HCT116 (cell line): ENCODE measurements around the gene DAPK1. TPM values are rescaled to one million over a fixed set of nuclear protein-coding genes. Genes with fewer than 3 reads are reported as not detected.

Experiments used
- ATAC-seq: fragments of 200-7000 bp; cut with Tn5 transposase; 2 replicates; pipeline ENCODE4 v1.9.1; 2020; ENCODE audit warnings: mild to moderate bottlenecking, moderate library complexity
- BruUV-seq: library from RNA; stranded (reverse); fragments of 400-500 nt; replicated peaks from 2 replicates; lab custom pipeline; 2021; lab: Mats Ljungman, UMichigan
- CTCF ChIA-PET: fragments of 300-600 bp; sonication (Branson Sonifier 250); formaldehyde crosslinking; loops from one replicate; lab custom pipeline; 2021; ENCODE audit warnings: antibody characterized with exemption; lab: Charles Lee
- POLR2A ChIA-PET: fragments of 300-600, 350-600 bp; sonication (Branson Sonifier 250); formaldehyde crosslinking; loops from one replicate; lab custom pipeline; 2021; ENCODE audit warnings: antibody characterized with exemption; lab: Charles Lee
- RAD21 ChIA-PET, 2 experiments: fragments of 300-600 bp; sonication (Branson Sonifier 250); formaldehyde crosslinking; loops; one replicate each; lab custom pipeline; 2023; ENCODE audit warnings: low total read pairs in 2 of 2; ENCODE audit not compliant: uncharacterized antibody in 2 of 2, unreplicated experiment in 2 of 2, low non-redundant PET in 1 of 2; lab: Charles Lee
- DNase-seq: peaks from one replicate; pipeline ENCODE4 v3.0.0-alpha.2; 2010; ENCODE audit warnings: low read depth, low spot score
- H2AFZ ChIP-seq: fragments of 200-600 bp; shearing (Covaris generic), sonication (generic); 2 replicates; pipeline ENCODE4 v1.6.1; 2017; ENCODE audit warnings: low read depth, mixed run types, mixed read lengths, antibody characterized with exemption, low read length; ENCODE audit not compliant: poor library complexity, severe bottlenecking
- H3K27ac ChIP-seq: 2 replicates; pipeline ENCODE4 v1.5.1; 2012; ENCODE audit warnings: low read depth, low read length
- H3K27me3 ChIP-seq: fragments of 200-600 bp; sonication (generic); 2 replicates; pipeline ENCODE4 v1.6.1; 2016; ENCODE audit warnings: mixed run types, low read length, mixed read lengths; ENCODE audit not compliant: insufficient read depth
- H3K36me3 ChIP-seq, 2 experiments: fragments of 200-500 bp in 1 of 2; fragments of 200-600 bp in 1 of 2; sonication (Bioruptor generic) in 1 of 2; sonication (generic) in 1 of 2; 2 replicates each; pipeline versions ENCODE4 v1.5.1 to v1.6.1; 2014 to 2016; ENCODE audit warnings: low read length in 2 of 2, inconsistent platforms in 1 of 2, mixed read lengths in 1 of 2, mixed run types in 1 of 2; ENCODE audit not compliant: insufficient read depth in 2 of 2, control insufficient read depth in 1 of 2
- H3K4me1 ChIP-seq, 2 experiments: fragments of 200-600 bp in 1 of 2; sonication (generic) in 1 of 2; 2 replicates each; pipeline versions ENCODE4 v1.5.1 to v1.6.1; 2012 to 2017; ENCODE audit warnings: low read length in 2 of 2, inconsistent platforms in 1 of 2, mild to moderate bottlenecking in 1 of 2, mixed read lengths in 1 of 2, mixed run types in 1 of 2, moderate library complexity in 1 of 2; ENCODE audit not compliant: insufficient read depth in 2 of 2, control insufficient read depth in 1 of 2
- H3K4me2 ChIP-seq: fragments of 200-600 bp; sonication (generic); 2 replicates; pipeline ENCODE4 v1.6.1; 2017; ENCODE audit warnings: mixed run types, low read length, mixed read lengths
- H3K4me3 ChIP-seq, 2 experiments: fragments of 200-600 bp in 1 of 2; sonication (generic) in 1 of 2; replicated peaks in 1 of 2; 2 replicates each; pipeline ENCODE4 v1.5.1; 2011 to 2016; ENCODE audit warnings: low read length in 2 of 2, control low read depth in 1 of 2, low read depth in 1 of 2, mild to moderate bottlenecking in 1 of 2, mixed read lengths in 1 of 2, mixed run types in 1 of 2
- H3K79me2 ChIP-seq: fragments of 200-600 bp; sonication (generic); 2 replicates; pipeline ENCODE4 v1.6.1; 2017; ENCODE audit warnings: mild to moderate bottlenecking, mixed run types, low read length, moderate library complexity, mixed read lengths; ENCODE audit not compliant: insufficient read depth
- H3K9ac ChIP-seq: fragments of 200-600 bp; sonication (generic); 2 replicates; pipeline ENCODE4 v1.6.1; 2016; ENCODE audit warnings: low read length, mixed read lengths
- H3K9me2 ChIP-seq: fragments of 200-600 bp; sonication (generic), shearing (Covaris generic); 2 replicates; pipeline ENCODE4 v1.6.1; 2017; ENCODE audit warnings: mixed run types, mild to moderate bottlenecking, moderate library complexity; ENCODE audit not compliant: insufficient read depth
- H3K9me3 ChIP-seq, 2 experiments: fragments of 200-500 bp in 1 of 2; fragments of 200-600 bp in 1 of 2; sonication (Bioruptor generic) in 1 of 2; sonication (generic) in 1 of 2; 2 replicates each; pipeline ENCODE4 v1.6.1; 2014 to 2017; ENCODE audit warnings: low read length in 2 of 2, mixed read lengths in 2 of 2, inconsistent platforms in 1 of 2, low read depth in 1 of 2, mild to moderate bottlenecking in 1 of 2, mixed run types in 1 of 2, moderate library complexity in 1 of 2; ENCODE audit not compliant: control insufficient read depth in 1 of 2, insufficient read depth in 1 of 2
- H4K20me1 ChIP-seq: fragments of 200-600 bp; sonication (generic), shearing (Covaris generic); 2 replicates; pipeline ENCODE4 v1.6.1; 2017; ENCODE audit warnings: mixed run types, mild to moderate bottlenecking, moderate library complexity; ENCODE audit not compliant: insufficient read depth
- CBX3 ChIP-seq: IDR thresholded peaks from 2 replicates; pipeline ENCODE4 v1.6.1; 2012; ENCODE audit warnings: low read depth
- CEBPB ChIP-seq: IDR thresholded peaks from 2 replicates; pipeline ENCODE4 v1.6.1; 2012; ENCODE audit warnings: low read depth
- EGR1 ChIP-seq: IDR thresholded peaks from 2 replicates; pipeline ENCODE4 v1.6.1; 2012; ENCODE audit warnings: low read depth
- EZH2 ChIP-seq: fragments of 200-600 bp; sonication (generic); IDR thresholded peaks from 2 replicates; pipeline ENCODE4 v1.6.1; 2017; ENCODE audit warnings: antibody characterized with exemption, mixed run types
- POLR2A ChIP-seq: IDR thresholded peaks from 2 replicates; pipeline ENCODE4 v1.7.0; 2011; ENCODE audit warnings: borderline replicate concordance; ENCODE audit not compliant: insufficient read depth, insufficient read length; ENCODE audit errors: extremely low read depth
- POLR2AphosphoS5 ChIP-seq: IDR thresholded peaks from 2 replicates; pipeline ENCODE4 v1.6.1; 2011; ENCODE audit warnings: mild to moderate bottlenecking, low read depth, low read length, moderate library complexity
- RAD21 ChIP-seq: IDR thresholded peaks from 2 replicates; pipeline ENCODE4 v1.6.1; 2012; ENCODE audit warnings: low read depth, mild to moderate bottlenecking
- SIN3A ChIP-seq: IDR thresholded peaks from 2 replicates; pipeline ENCODE4 v1.6.1; 2012; ENCODE audit warnings: low read depth
- SP1 ChIP-seq: IDR thresholded peaks from 2 replicates; pipeline ENCODE4 v1.6.1; 2012; ENCODE audit warnings: low read depth
- YY1 ChIP-seq: IDR thresholded peaks from 2 replicates; pipeline ENCODE4 v1.6.1; 2011; ENCODE audit warnings: low read length, low read depth, moderate library complexity, mild to moderate bottlenecking; ENCODE audit not compliant: insufficient replicate concordance; ENCODE audit errors: extremely low read depth
- ZFX ChIP-seq: fragments of 450-650 bp; IDR thresholded peaks from 2 replicates; pipeline ENCODE4 v1.6.1; 2017
- ZNF274 ChIP-seq: fragments of 200-500 bp; sonication (Bioruptor generic); IDR thresholded peaks from 2 replicates; pipeline ENCODE4 v1.6.1; 2014; ENCODE audit warnings: mild to moderate bottlenecking, low read depth, low read length, inconsistent platforms
- intact Hi-C: fragments of 100-400 bp; cut with micrococcal nuclease; formaldehyde crosslinking; loops from 2 replicates; pipeline ENCODE4 v1.10.0; 2022
- total RNA-seq: library from RNA; stranded (reverse); gene quantifications from one replicate; pipeline ENCODE4 v1.2.1, GENCODE V29; 2021; ENCODE audit not compliant: unreplicated experiment
- TF ChIP-seq, protein P1 (sequence below): IDR thresholded peaks from 2 replicates; pipeline ENCODE4 v1.6.1; 2012; ENCODE audit warnings: low read depth

DAPK1 gene
- total RNA-seq, 1 experiment from 2014 or later = 5.6 TPM

GRCh38 chr9:87464110-87464991, 33.3 kb upstream of the DAPK1 start:
- Histone ChIP-seq H3K9ac (no peak overlapping the region), H3K79me2 (no peaks in the 10 kb centered on the region), H3K4me3 (no peak overlapping the region), H3K9me3 (no peaks in the 10 kb centered on the region), H3K36me3 (no peaks in the 10 kb centered on the region), H3K4me1 (no peaks in the 10 kb centered on the region), H2AFZ (no peak overlapping the region), H3K27ac (no peak overlapping the region), H4K20me1 (no peaks in the 10 kb centered on the region), H3K9me2 (no peaks in the 10 kb centered on the region), H3K27me3 (no peaks in the 10 kb centered on the region), H3K4me2 (no peak overlapping the region)
- TF ChIP-seq RAD21 = no peak
- TF ChIP-seq ZFX = no peak
- no peak for TF ChIP-seq EZH2
- TF ChIP-seq ZNF274 = no peak
- no peak for TF ChIP-seq YY1
- no peak for TF ChIP-seq POLR2A
- no peak for TF ChIP-seq SIN3A
- TF ChIP-seq, protein P1, sequence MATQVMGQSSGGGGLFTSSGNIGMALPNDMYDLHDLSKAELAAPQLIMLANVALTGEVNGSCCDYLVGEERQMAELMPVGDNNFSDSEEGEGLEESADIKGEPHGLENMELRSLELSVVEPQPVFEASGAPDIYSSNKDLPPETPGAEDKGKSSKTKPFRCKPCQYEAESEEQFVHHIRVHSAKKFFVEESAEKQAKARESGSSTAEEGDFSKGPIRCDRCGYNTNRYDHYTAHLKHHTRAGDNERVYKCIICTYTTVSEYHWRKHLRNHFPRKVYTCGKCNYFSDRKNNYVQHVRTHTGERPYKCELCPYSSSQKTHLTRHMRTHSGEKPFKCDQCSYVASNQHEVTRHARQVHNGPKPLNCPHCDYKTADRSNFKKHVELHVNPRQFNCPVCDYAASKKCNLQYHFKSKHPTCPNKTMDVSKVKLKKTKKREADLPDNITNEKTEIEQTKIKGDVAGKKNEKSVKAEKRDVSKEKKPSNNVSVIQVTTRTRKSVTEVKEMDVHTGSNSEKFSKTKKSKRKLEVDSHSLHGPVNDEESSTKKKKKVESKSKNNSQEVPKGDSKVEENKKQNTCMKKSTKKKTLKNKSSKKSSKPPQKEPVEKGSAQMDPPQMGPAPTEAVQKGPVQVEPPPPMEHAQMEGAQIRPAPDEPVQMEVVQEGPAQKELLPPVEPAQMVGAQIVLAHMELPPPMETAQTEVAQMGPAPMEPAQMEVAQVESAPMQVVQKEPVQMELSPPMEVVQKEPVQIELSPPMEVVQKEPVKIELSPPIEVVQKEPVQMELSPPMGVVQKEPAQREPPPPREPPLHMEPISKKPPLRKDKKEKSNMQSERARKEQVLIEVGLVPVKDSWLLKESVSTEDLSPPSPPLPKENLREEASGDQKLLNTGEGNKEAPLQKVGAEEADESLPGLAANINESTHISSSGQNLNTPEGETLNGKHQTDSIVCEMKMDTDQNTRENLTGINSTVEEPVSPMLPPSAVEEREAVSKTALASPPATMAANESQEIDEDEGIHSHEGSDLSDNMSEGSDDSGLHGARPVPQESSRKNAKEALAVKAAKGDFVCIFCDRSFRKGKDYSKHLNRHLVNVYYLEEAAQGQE = no peak
- TF ChIP-seq CEBPB = no peak
- no peak for TF ChIP-seq EGR1
- no peak for TF ChIP-seq SP1
- no peak for TF ChIP-seq POLR2AphosphoS5
- TF ChIP-seq CBX3 = no peak
- CTCF ChIA-PET = no interaction called here
- intact Hi-C loops = loop anchor here (5.0 kb wide), 1 partner anchor 123 kb away; no protein-coding TSS in a partner anchor
- DNase-seq (no peak), ATAC-seq (no peak)
- POLR2A ChIA-PET = no interaction called here
- RAD21 ChIA-PET = no interaction called here
- no TSS peak for BruUV-seq
